ENCODE measurements around the gene CYP26A1.

CYP26A1 gene

GRCh38 chr10:93073539-93074146 is at the start of gene CYP26A1:
Gene CYP26A1 (plus strand): TSS chr10:93073893. CDS start chr10:93073935, 42 bp downstream.
- peak; percentile 62 for DNase-seq

GRCh38 chr10:93026072-93026471 is 47.6 kb upstream of the CYP26A1 start:
- DNase-seq, result no peak

GRCh38 chr10:93027508-93027907 is 46.2 kb upstream of the CYP26A1 start:
- no peak for DNase-seq

GRCh38 chr10:93028883-93029282 is 44.8 kb upstream of the CYP26A1 start:
- no peak for DNase-seq

GRCh38 chr10:93030409-93030808 is 43.3 kb upstream of the CYP26A1 start:
- no peak for DNase-seq

GRCh38 chr10:93032105-93032808 is 41.4 kb upstream of the CYP26A1 start:
- DNase-seq, result no peak

GRCh38 chr10:93032809-93033137 is 40.9 kb upstream of the CYP26A1 start:
- no peak for DNase-seq

- DNase-seq, result no peak
Measured at GRCh38 chr10:93034426-93034825, 39.3 kb upstream of the CYP26A1 start.

- DNase-seq, result no peak
Measured at GRCh38 chr10:93039110-93039509, 34.6 kb upstream of the CYP26A1 start.

- DNase-seq, result no peak
Measured at GRCh38 chr10:93039721-93040120, 34.0 kb upstream of the CYP26A1 start.

- DNase-seq, result no peak
Measured at GRCh38 chr10:93054486-93054885, 19.2 kb upstream of the CYP26A1 start.

- DNase-seq, result no peak
Measured at GRCh38 chr10:93058139-93058538, 15.6 kb upstream of the CYP26A1 start.

- no peak for DNase-seq
Measured at GRCh38 chr10:93059975-93060886, 13.5 kb upstream of the CYP26A1 start, which contains the start of gene CYP26C1. Gene CYP26C1 (plus strand): TSS chr10:93060798. CDS start chr10:93061264, 466 bp downstream.

- DNase-seq, result no peak
Measured at GRCh38 chr10:93060887-93061593, 12.7 kb upstream of the CYP26A1 start.

GRCh38 chr10:93061594-93062513 is 11.8 kb upstream of the CYP26A1 start:
- DNase-seq, result peak; percentile 63

- peak; percentile 72 for DNase-seq
Measured at GRCh38 chr10:93062514-93063143, 11.1 kb upstream of the CYP26A1 start.

GRCh38 chr10:93063144-93063976 is 10.3 kb upstream of the CYP26A1 start:
- DNase-seq, result no peak

GRCh38 chr10:93063977-93064660 is 9.6 kb upstream of the CYP26A1 start:
- no peak for DNase-seq

GRCh38 chr10:93064874-93065660 is 8.6 kb upstream of the CYP26A1 start:
- DNase-seq, result no peak

Data from activated CD8-positive, alpha-beta memory T cell treated with anti-CD3 and anti-CD28 coated beads for 24 hours (primary cell).